Measurements from ENCODE around the gene STAP1. TPM values are rescaled to one million over a fixed set of nuclear protein-coding genes. Genes with fewer than 3 reads are reported as not detected.
"Not testable (repeated sequence)": the region's sequence is repeated elsewhere in the genome, so short reads cannot be mapped to it uniquely, and the experiment has no call there.

The STAP1 gene
- total RNA-seq, 2 donors from 2014 or later: 0.78 to 0.81 TPM

DNA sequence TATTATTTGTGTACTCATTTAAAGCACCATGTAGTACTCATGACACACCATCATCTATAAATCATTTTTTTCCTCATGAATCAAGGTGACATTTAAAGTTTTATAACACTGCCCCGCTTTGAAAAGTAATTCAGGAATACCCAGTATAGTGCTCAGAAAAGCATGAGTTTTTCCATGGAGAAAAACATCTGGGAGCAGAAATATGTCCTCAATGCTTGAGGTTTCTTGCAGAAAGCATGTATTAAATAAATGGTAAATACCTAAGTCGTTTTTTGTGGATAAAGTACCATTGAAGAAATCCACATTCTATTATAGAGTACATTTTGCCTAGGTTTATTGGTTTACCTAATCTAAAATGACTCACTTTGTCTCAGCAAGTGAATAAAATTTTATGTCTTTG is 76.2 kb downstream of the STAP1 start:
- ATAC-seq (ENCODE audit: insufficient number of reproducible peaks, low FRiP score, low read depth) (no peak), DNase-seq (ENCODE audit: low spot score) (no peak)
- no peak overlapping the region for H3K27ac ChIP-seq
- no peaks in the 10 kb centered on the region for H3K4me1 ChIP-seq (ENCODE audit: control insufficient read depth in 1 of 2, low read depth in 2 of 2)
- H3K27me3 ChIP-seq (replicated peaks; ENCODE audit: insufficient read depth): no peaks in the 10 kb centered on the region
- TF ChIP-seq, protein P1, sequence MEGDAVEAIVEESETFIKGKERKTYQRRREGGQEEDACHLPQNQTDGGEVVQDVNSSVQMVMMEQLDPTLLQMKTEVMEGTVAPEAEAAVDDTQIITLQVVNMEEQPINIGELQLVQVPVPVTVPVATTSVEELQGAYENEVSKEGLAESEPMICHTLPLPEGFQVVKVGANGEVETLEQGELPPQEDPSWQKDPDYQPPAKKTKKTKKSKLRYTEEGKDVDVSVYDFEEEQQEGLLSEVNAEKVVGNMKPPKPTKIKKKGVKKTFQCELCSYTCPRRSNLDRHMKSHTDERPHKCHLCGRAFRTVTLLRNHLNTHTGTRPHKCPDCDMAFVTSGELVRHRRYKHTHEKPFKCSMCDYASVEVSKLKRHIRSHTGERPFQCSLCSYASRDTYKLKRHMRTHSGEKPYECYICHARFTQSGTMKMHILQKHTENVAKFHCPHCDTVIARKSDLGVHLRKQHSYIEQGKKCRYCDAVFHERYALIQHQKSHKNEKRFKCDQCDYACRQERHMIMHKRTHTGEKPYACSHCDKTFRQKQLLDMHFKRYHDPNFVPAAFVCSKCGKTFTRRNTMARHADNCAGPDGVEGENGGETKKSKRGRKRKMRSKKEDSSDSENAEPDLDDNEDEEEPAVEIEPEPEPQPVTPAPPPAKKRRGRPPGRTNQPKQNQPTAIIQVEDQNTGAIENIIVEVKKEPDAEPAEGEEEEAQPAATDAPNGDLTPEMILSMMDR (IDR thresholded peaks at IDR 0.05): no peak
- H3K9me3 ChIP-seq: no peaks in the 10 kb centered on the region
- H3K36me3 ChIP-seq: peaks cover 21% of the 10 kb centered on the region
- H3K4me3 ChIP-seq: no peak overlapping the region

DNA sequence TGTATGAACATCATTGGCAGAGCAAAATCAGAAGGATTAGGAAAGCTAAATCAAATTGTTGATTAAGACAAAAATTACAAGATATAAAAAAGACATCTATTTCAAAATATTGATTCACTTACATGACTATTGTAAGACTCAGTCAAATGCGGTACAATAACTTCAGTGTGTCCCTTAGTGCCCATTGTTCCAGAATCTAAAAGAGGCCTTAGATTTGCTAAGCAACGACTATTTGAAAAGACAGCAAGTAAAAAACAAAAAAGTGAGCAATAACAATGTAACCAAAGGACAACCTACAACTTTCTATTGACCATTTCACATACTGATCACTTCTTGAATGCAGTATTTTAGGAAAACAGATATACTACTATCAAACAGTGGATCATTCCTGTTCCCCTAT is 76.8 kb downstream of the STAP1 start:
- TF ChIP-seq, protein P1 (IDR thresholded peaks at IDR 0.05): no peak
- peaks cover 16% of the 10 kb centered on the region for H3K36me3 ChIP-seq
- ATAC-seq (ENCODE audit: insufficient number of reproducible peaks, low FRiP score, low read depth): no peak
- DNase-seq (ENCODE audit: low spot score): no peak
- H3K4me1 ChIP-seq (ENCODE audit: control insufficient read depth in 1 of 2, low read depth in 2 of 2): no peaks in the 10 kb centered on the region
- no peaks in the 10 kb centered on the region for H3K27me3 ChIP-seq (replicated peaks; ENCODE audit: insufficient read depth)
- no peak overlapping the region for H3K4me3 ChIP-seq
- H3K9me3 ChIP-seq: no peaks in the 10 kb centered on the region
- H3K27ac ChIP-seq: no peak overlapping the region

DNA sequence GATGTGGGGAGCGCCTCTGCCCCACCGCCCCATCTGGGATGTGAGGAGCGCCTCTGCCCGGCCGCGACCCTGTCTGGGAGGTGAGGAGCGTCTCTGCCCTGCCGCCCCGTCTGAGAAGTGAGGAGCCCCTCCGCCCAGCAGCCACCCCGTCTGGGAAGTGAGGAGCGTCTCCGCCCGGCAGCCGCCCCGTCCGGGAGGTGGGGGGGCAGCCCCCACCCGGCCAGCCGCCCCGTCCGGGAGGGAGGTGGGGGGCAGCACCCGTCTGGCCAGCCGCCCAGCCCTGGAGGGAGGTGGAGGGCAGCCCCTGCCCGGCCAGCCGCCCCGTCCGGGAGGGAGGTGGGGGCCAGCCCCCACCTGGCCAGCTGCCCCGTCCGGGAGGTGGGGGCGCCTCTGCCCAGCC is 78.5 kb downstream of the STAP1 start:
- not testable (repeated sequence) for H3K27ac ChIP-seq; ATAC-seq (ENCODE audit: insufficient number of reproducible peaks, low FRiP score, low read depth); DNase-seq (ENCODE audit: low spot score); H3K4me3 ChIP-seq; H3K4me1 ChIP-seq (ENCODE audit: control insufficient read depth in 1 of 2, low read depth in 2 of 2); H3K27me3 ChIP-seq (replicated peaks; ENCODE audit: insufficient read depth); H3K9me3 ChIP-seq
- H3K36me3 ChIP-seq: peaks cover 16% of the 10 kb centered on the region

DNA sequence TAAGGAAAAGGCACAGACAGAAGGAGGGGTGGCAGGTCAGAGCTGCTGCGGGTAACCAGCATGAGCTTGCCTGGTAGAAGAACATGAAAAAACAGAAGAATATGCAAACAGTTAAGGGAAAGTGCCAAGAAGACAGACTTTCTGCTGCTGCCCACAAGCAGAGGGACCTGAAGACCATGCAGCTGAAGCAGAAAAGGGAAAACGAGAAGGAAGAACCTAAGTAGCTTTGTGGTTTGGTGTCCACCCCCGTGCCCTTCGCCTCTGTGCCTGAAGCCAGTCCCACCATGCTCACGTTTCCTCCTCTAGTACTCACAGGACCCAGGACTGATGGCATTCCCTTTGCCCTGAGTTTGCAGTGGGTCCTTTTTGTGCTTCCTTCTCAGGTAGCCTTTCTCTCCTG is 79.6 kb downstream of the STAP1 start:
- DNase-seq (ENCODE audit: low spot score) (no peak), ATAC-seq (ENCODE audit: insufficient number of reproducible peaks, low FRiP score, low read depth) (no peak)
- H3K4me3 ChIP-seq: no peak overlapping the region
- peaks cover 19% of the 10 kb centered on the region for H3K36me3 ChIP-seq
- no peaks in the 10 kb centered on the region for H3K4me1 ChIP-seq (ENCODE audit: control insufficient read depth in 1 of 2, low read depth in 2 of 2)
- H3K27me3 ChIP-seq (replicated peaks; ENCODE audit: insufficient read depth): no peaks in the 10 kb centered on the region
- H3K9me3 ChIP-seq: no peaks in the 10 kb centered on the region
- no peak overlapping the region for H3K27ac ChIP-seq
- TF ChIP-seq, protein P1 (IDR thresholded peaks at IDR 0.05): no peak

DNA sequence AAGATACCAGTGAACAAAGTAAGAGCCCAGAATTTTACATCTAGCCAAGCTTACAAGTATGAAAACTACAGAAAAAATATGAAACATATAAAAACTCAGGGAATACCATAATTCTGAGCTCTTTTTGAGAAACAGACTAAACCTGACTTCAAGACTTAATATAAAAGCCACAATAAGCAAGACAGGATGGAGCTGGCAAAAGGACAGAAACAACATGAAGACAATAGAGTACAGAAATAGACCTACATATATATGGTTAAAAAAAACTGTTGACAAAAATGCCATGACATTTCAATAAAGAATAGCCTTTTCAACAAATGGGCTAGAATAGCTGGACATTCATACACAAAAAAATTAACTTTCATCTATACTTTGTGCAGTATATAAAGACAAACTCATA is 93.0 kb downstream of the STAP1 start:
- no peak overlapping the region for H3K4me3 ChIP-seq
- H3K9me3 ChIP-seq: no peaks in the 10 kb centered on the region
- H3K27ac ChIP-seq: no peak overlapping the region
- H3K36me3 ChIP-seq: peaks cover 19% of the 10 kb centered on the region
- DNase-seq (ENCODE audit: low spot score) (no peak), ATAC-seq (ENCODE audit: insufficient number of reproducible peaks, low FRiP score, low read depth) (no peak)
- TF ChIP-seq, protein P1 (IDR thresholded peaks at IDR 0.05): no peak
- no peaks in the 10 kb centered on the region for H3K4me1 ChIP-seq (ENCODE audit: control insufficient read depth in 1 of 2, low read depth in 2 of 2)
- no peaks in the 10 kb centered on the region for H3K27me3 ChIP-seq (replicated peaks; ENCODE audit: insufficient read depth)

Other genes with a start within 250 kb of the STAP1 start
- gene CENPC, start 13.2 kb upstream of the STAP1 start, total RNA-seq: 10 to 100 TPM; 25.3 to 38.8 TPM
- 10 to 100 TPM; 28.3 to 94.5 TPM for gene UBA6, start 142.4 kb downstream of the STAP1 start, total RNA-seq
- gene GNRHR, start 195.7 kb downstream of the STAP1 start, total RNA-seq: not detected

Data from thoracic aorta (tissue), 2 donors.